Erythroblast (primary cell): ENCODE measurements around the gene RNF175.

Source experiments
- GATA1 ChIP-seq: IDR thresholded peaks from 2 replicates; pipeline ENCODE4 v1.6.1; 2011; ENCODE audit warnings: low read depth, mild to moderate bottlenecking, control low read depth, low read length, moderate library complexity
- POLR2A ChIP-seq: IDR thresholded peaks from 2 replicates; pipeline ENCODE4 v1.6.1; 2011; ENCODE audit warnings: mild to moderate bottlenecking, low read length

DNA sequence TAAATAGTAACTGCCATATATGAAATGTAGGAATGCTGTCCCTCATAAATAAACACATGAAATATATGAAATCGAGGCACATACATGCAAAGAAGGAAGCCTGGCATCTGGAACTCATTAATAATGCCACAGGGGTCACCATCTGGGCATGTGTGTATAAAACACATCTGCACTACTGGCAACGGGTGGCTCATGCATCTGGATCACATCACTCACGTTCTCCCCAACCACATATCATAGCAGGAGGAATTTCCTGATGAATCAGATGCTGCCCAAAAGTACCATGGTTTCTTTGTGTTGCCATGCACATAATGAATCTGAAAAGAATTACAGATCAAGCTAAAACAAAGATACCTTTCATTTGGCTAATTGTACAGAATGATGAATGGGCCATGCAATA, 28.6 kb downstream of the RNF175 start:
- TF ChIP-seq POLR2A (no peak), GATA1 (no peak)
